Hepatocyte (in vitro differentiated cells): ENCODE measurements around the gene HSPB2.

Source experiments
- CTCF ChIP-seq: fragments of 200-600 bp; sonication (generic); IDR thresholded peaks from 2 replicates; pipeline ENCODE4 v1.5.1; 2016; ENCODE audit warnings: antibody characterized with exemption, mild to moderate bottlenecking; ENCODE audit not compliant: poor library complexity
- EZH2 ChIP-seq: fragments of 200-600 bp; sonication (generic); IDR thresholded peaks from 2 replicates; pipeline ENCODE4 v1.6.1; 2016; ENCODE audit warnings: antibody characterized with exemption, mild to moderate bottlenecking, borderline replicate concordance
- EZH2phosphoT487 ChIP-seq: fragments of 200-600 bp; sonication (generic); IDR thresholded peaks from one replicate; pipeline ENCODE4 v1.6.1; 2018; ENCODE audit warnings: antibody characterized with exemption, mild to moderate bottlenecking, low read depth, moderate library complexity; ENCODE audit not compliant: unreplicated experiment, severe bottlenecking

- TF ChIP-seq CTCF (no peak), EZH2 (no peak), EZH2phosphoT487 (no peak)
Measured at GRCh38 chr11:111908639-111909305, 3.8 kb upstream of the HSPB2 start.
